ENCODE measurements around the gene CWH43. TPM values are rescaled to one million over a fixed set of nuclear protein-coding genes. Genes with fewer than 3 reads are reported as not detected.
A peak's percentile ranks its signal among the peaks of the same experiment; 100 is the strongest.

CWH43 gene
- total RNA-seq, 1 donor from 2014 or later, result not detected

GRCh38 chr4:48944252-48944651, 41.8 kb upstream of the CWH43 start:
- Mint-ChIP-seq H3K27ac (no peak overlapping the region), H3K36me3 (ENCODE audit: insufficient read depth) (no peaks in the 10 kb centered on the region), H3K4me1 (ENCODE audit: low read depth) (no peaks in the 10 kb centered on the region), H3K4me3 (ENCODE audit: low read depth) (no peak overlapping the region), H3K9me3 (ENCODE audit: low read depth) (no peaks in the 10 kb centered on the region), H3K27me3 (peaks cover 15% of the 10 kb centered on the region)
- DNase-seq (ENCODE audit: low spot score, unreplicated experiment), result no peak
- no peak for TF ChIP-seq CTCF (IDR thresholded peaks at IDR 0.05; ENCODE audit: unreplicated experiment)

GRCh38 chr4:48944756-48945241, 41.3 kb upstream of the CWH43 start:
- no peak overlapping the region for H3K4me3 Mint-ChIP-seq (ENCODE audit: low read depth)
- H3K36me3 Mint-ChIP-seq (ENCODE audit: insufficient read depth), result no peaks in the 10 kb centered on the region
- peak; percentile 32 for TF ChIP-seq CTCF (IDR thresholded peaks at IDR 0.05; ENCODE audit: unreplicated experiment)
- no peak for DNase-seq (ENCODE audit: low spot score, unreplicated experiment)
- no peaks in the 10 kb centered on the region for H3K9me3 Mint-ChIP-seq (ENCODE audit: low read depth)
- no peaks in the 10 kb centered on the region for H3K4me1 Mint-ChIP-seq (ENCODE audit: low read depth)
- H3K27ac Mint-ChIP-seq, result no peak overlapping the region
- peaks cover 15% of the 10 kb centered on the region for H3K27me3 Mint-ChIP-seq

GRCh38 chr4:48945981-48946380, 40.1 kb upstream of the CWH43 start:
- Mint-ChIP-seq H3K4me3 (ENCODE audit: low read depth) (no peak overlapping the region), H3K36me3 (ENCODE audit: insufficient read depth) (no peaks in the 10 kb centered on the region), H3K9me3 (ENCODE audit: low read depth) (no peaks in the 10 kb centered on the region), H3K27ac (no peak overlapping the region), H3K4me1 (ENCODE audit: low read depth) (no peaks in the 10 kb centered on the region), H3K27me3 (peaks cover 11% of the 10 kb centered on the region)
- DNase-seq (ENCODE audit: low spot score, unreplicated experiment), result no peak
- no peak for TF ChIP-seq CTCF (IDR thresholded peaks at IDR 0.05; ENCODE audit: unreplicated experiment)

GRCh38 chr4:48947731-48948130, 38.3 kb upstream of the CWH43 start:
- Mint-ChIP-seq H3K9me3 (ENCODE audit: low read depth) (peaks cover 6% of the 10 kb centered on the region), H3K4me3 (ENCODE audit: low read depth) (no peak overlapping the region), H3K4me1 (ENCODE audit: low read depth) (no peaks in the 10 kb centered on the region), H3K27ac (no peak overlapping the region), H3K36me3 (ENCODE audit: insufficient read depth) (peaks cover 1% of the 10 kb centered on the region), H3K27me3 (peaks cover 4% of the 10 kb centered on the region)
- TF ChIP-seq CTCF (IDR thresholded peaks at IDR 0.05; ENCODE audit: unreplicated experiment), result no peak
- no peak for DNase-seq (ENCODE audit: low spot score, unreplicated experiment)

- Mint-ChIP-seq H3K36me3 (ENCODE audit: insufficient read depth) (peaks cover 1% of the 10 kb centered on the region), H3K4me1 (ENCODE audit: low read depth) (peaks cover 1% of the 10 kb centered on the region), H3K27me3 (no peaks in the 10 kb centered on the region), H3K27ac (no peak overlapping the region), H3K4me3 (ENCODE audit: low read depth) (no peak overlapping the region), H3K9me3 (ENCODE audit: low read depth) (peaks cover 6% of the 10 kb centered on the region)
- DNase-seq (ENCODE audit: low spot score, unreplicated experiment), result no peak
- no peak for TF ChIP-seq CTCF (IDR thresholded peaks at IDR 0.05; ENCODE audit: unreplicated experiment)
Observed at GRCh38 chr4:48949086-48949485, 37.0 kb upstream of the CWH43 start.

Data from progenitor cell of endocrine pancreas (in vitro differentiated cells).